Subcutaneous adipose tissue (tissue), 4 donors: ENCODE measurements around the gene TIMM10B. TPM values are rescaled to one million over a fixed set of nuclear protein-coding genes. Genes with fewer than 3 reads are reported as not detected.

Experiments
- CTCF ChIP-seq: fragments of 450-650 bp; IDR thresholded peaks from one replicate; pipeline ENCODE4 v1.5.1; 2016; ENCODE audit warnings: low read depth, mild to moderate bottlenecking, control low read depth, antibody characterized with exemption, moderate library complexity
- total RNA-seq, 4 donors: library from RNA; depleted of rRNA; stranded (reverse); fragments of >200 nt; gene quantifications; one replicate each; pipeline ENCODE4 v1.1.0, GENCODE V29; 2016

Gene TIMM10B
- total RNA-seq, 4 donors from 2014 or later, result 28.2 to 37.4 (median 32.8) TPM

GRCh38 chr11:6457581-6458320 is 23.6 kb upstream of the TIMM10B start:
- TF ChIP-seq CTCF, result no peak

- no peak for TF ChIP-seq CTCF
Measured at GRCh38 chr11:6458352-6459098, 22.8 kb upstream of the TIMM10B start.

GRCh38 chr11:6459099-6459450 is 22.2 kb upstream of the TIMM10B start:
- no peak for TF ChIP-seq CTCF

GRCh38 chr11:6468712-6469495 is 12.4 kb upstream of the TIMM10B start:
- no peak for TF ChIP-seq CTCF

- TF ChIP-seq CTCF, result no peak
Measured at GRCh38 chr11:6469599-6469998, 11.7 kb upstream of the TIMM10B start.

- no peak for TF ChIP-seq CTCF
Measured at GRCh38 chr11:6472934-6473333, 8.4 kb upstream of the TIMM10B start.
